GM12864 (cell line): ENCODE results near the gene TRPC4.

Source experiments
- DNase-seq: peaks from one replicate; pipeline ENCODE4 v3.0.0-alpha.2; 2011; ENCODE audit warnings: low read depth
- H3K4me3 ChIP-seq: 2 replicates; pipeline ENCODE4 v1.5.1; 2011; ENCODE audit warnings: mild to moderate bottlenecking, low read depth, low read length, control low read depth
- CTCF ChIP-seq: IDR thresholded peaks from 2 replicates; pipeline ENCODE4 v1.5.1; 2011; ENCODE audit warnings: low read depth, mild to moderate bottlenecking, moderate library complexity, low read length, control low read depth, inconsistent platforms; ENCODE audit errors: missing control alignments

The TRPC4 gene

GRCh38 chr13:37645181-37645740, 224.3 kb downstream of the TRPC4 start:
- no peak overlapping the region for H3K4me3 ChIP-seq
- TF ChIP-seq CTCF, result no peak
- DNase-seq, result no peak

- DNase-seq, result no peak
- no peak for TF ChIP-seq CTCF
- H3K4me3 ChIP-seq, result no peak overlapping the region
Measured at GRCh38 chr13:37641391-37641790, 228.2 kb downstream of the TRPC4 start.

- DNase-seq, result no peak
- H3K4me3 ChIP-seq, result no peak overlapping the region
- TF ChIP-seq CTCF, result no peak
Measured at GRCh38 chr13:37640499-37640898, 229.1 kb downstream of the TRPC4 start.

- no peak overlapping the region for H3K4me3 ChIP-seq
- TF ChIP-seq CTCF, result no peak
- DNase-seq, result no peak
Measured at GRCh38 chr13:37636701-37637100, 232.9 kb downstream of the TRPC4 start.

GRCh38 chr13:37632294-37632693, 237.3 kb downstream of the TRPC4 start:
- no peak for DNase-seq
- no peak for TF ChIP-seq CTCF
- H3K4me3 ChIP-seq, result no peak overlapping the region

- H3K4me3 ChIP-seq, result no peak overlapping the region
- DNase-seq, result no peak
- no peak for TF ChIP-seq CTCF
Measured at GRCh38 chr13:37627428-37627827, 242.1 kb downstream of the TRPC4 start.

- H3K4me3 ChIP-seq, result no peak overlapping the region
- DNase-seq, result no peak
- no peak for TF ChIP-seq CTCF
Measured at GRCh38 chr13:37621811-37622361, 247.7 kb downstream of the TRPC4 start.
